Inferior parietal cortex (tissue), 1 donor: ENCODE measurements around the gene METTL26.

Experiments
- DNase-seq: peaks from one replicate; pipeline ENCODE4 v3.0.0-alpha.2; 2016; ENCODE audit errors: extremely low spot score

METTL26 gene

DNA sequence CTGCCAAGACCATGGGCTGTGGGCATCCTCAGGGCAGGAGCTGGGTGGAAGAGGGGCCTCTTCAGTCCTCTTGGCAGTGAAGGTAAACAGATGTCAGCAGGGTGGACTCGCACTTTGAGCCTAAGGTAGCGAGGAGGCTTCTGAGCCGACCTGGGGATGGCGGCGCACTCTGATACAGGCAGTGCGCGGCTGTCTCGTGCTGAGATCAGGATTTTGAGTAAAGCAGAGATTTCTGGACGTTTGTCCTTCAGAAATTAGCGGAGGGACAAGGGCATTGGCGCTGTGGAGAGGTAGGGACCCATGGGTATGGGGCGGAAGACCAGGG, 39.4 kb downstream of the METTL26 start:
- DNase-seq, result no peak

- no peak for DNase-seq
These were observed 40.0 kb downstream of the METTL26 start for GRCh38 chr16:595942-596735.

DNA sequence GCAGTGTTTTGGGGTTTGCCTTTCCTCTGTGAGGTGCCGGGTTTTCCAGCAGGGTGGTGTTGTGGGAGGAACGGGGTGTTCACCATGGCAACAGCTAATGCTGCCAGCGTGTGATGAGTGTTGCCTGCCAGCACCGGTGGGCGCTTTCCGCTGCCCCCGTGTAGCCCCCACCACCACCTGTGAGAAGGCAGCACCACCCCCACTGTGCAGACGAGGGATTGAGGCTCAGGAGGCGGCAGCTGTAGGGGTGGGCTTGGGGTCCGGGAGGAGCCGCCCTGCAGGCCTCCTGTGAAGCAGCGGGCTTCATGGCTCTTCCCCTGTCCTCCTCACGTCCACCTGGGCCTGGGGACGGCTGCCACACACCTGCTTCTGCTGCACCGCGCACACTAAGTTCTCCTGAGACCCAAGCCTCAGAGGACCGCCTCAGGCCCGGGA, 41.0 kb downstream of the METTL26 start:
- no peak for DNase-seq

- DNase-seq, result no peak
These were observed 42.3 kb downstream of the METTL26 start for GRCh38 chr16:593807-594206.

GRCh38 chr16:593406-593805, 42.7 kb downstream of the METTL26 start:
- no peak for DNase-seq

GRCh38 chr16:592518-593306, 43.4 kb downstream of the METTL26 start:
- no peak for DNase-seq

- DNase-seq, result no peak
These were observed 44.1 kb downstream of the METTL26 start for GRCh38 chr16:591892-592517.

DNA sequence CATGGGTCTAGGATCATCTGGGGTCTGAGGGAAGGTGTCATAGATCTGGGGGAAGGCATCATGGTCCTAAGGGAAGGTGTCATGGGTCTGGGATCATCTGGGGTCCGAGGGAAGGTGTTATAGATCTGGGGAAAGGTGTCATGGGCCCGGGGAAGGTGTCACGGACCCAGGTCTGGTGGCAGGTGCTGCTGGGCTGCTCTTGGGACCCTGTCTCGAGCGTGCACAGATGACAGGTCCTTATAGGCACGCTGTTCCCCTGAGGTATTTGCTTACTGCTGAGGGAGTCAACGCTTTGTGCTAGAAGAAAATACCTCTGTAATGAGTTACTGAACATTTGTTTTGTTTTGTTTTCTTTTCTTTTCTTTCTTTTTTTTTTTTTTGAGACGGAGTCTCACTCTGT, 44.9 kb downstream of the METTL26 start:
- no peak for DNase-seq

DNA sequence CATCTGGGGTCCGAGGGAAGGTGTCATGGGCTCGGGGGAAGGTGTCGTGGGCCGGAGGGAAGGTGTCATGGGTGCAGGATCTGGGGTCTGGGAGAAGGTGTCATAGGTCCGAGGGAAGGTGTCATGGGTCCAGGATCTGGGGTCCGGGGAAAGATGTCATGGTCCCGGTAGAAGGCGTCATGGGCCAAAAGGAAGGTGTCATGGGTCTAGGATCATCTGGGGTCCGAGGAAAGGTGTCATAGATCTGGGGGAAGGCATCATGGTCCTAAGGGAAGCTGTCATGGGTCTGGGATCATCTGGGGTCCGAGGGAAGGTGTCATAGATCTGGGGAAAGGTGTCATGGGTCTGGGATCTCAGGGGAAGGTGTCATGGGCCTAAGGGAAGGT, 45.3 kb downstream of the METTL26 start:
- DNase-seq, result no peak

DNA sequence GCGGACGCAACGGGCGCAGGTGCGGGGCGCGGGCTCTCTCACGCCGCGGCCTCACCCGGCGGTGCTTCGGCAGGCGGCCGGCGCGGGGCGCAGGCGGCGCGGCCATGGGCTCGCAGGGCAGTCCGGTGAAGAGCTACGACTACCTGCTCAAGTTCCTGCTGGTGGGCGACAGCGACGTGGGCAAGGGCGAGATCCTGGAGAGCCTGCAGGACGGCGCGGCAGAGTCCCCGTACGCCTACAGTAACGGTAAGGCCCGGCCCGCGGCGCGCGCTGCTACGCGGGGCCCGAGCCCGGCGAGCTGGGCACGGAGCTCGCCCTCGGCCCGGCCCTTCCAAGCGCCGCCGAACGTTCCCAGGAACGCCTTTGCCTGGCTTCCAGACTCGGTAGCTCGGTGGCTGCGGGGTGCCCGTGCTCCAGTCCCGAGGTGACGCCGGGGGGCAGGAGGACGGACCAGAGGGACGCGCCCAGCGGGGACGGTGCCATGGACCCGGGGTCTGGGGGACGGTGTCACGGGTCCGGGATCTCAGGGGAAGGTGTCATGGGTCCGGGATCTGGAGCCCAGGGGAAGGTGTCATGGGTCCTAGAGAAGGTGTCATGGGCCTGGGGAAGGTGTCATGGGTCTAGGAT, 45.8 kb downstream of the METTL26 start:
- DNase-seq, result no peak

- peak; percentile 90 for DNase-seq
These were observed 46.4 kb downstream of the METTL26 start, which contains the start of gene RAB40C for GRCh38 chr16:589658-590187. Gene RAB40C (plus strand): TSS chr16:590066. CDS start chr16:590292, 226 bp downstream.

DNA sequence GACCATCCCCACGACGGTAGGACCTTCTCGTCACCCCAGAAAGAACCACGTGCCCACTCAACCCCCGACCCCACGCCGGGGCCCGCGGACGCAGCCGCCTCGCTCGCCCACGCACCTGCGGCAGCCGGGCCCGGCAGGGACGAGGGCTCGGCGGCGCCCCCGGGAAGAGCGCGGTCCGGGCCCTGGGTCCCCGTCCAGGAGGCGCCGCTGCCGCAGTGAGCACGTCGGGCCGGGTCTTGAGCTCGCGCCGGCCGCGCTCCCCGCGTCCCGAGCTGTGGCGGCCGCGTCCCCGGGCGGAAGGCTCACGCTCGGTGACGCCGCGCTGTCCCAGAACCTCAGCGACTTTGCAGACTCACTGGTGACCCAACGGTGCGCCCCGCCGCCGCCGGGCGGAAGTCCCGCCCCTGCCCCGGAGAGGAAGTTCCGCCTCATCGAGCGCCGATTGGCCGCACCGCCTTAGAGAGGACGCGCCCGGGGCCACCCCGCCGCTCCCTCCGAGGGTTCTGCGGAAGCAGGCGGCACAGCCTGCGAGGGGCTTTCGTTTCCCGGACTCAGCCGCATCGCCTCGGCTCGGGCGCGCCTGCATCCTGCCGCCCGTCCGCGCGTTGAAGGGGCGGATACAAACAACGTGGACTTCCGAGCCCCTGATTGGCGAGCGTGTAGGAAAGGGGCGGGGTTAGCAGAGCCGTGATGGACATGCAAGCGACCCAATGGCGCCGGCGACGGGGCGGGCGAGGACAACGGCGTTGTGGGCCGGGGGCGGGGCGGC, 47.0 kb downstream of the METTL26 start:
- peak; percentile 96 for DNase-seq

- no peak for DNase-seq
These were observed 47.5 kb downstream of the METTL26 start for GRCh38 chr16:588639-588888.

- DNase-seq, result no peak
These were observed 49.2 kb downstream of the METTL26 start for GRCh38 chr16:586645-587590.

- DNase-seq, result no peak
These were observed 50.0 kb downstream of the METTL26 start for GRCh38 chr16:586047-586644.

GRCh38 chr16:585351-585750, 50.8 kb downstream of the METTL26 start:
- DNase-seq, result no peak
